ENCODE data around the gene LONP1.
"Not testable (repeated sequence)": the region's sequence is repeated elsewhere in the genome, so short reads cannot be mapped to it uniquely, and the experiment has no call there.

Gene LONP1

GRCh38 chr19:5707576-5708575 is 12.1 kb downstream of the LONP1 start:
- DNase-seq = no peak

- no peak for DNase-seq
Measured at GRCh38 chr19:5706876-5707573, 12.9 kb downstream of the LONP1 start.

DNA sequence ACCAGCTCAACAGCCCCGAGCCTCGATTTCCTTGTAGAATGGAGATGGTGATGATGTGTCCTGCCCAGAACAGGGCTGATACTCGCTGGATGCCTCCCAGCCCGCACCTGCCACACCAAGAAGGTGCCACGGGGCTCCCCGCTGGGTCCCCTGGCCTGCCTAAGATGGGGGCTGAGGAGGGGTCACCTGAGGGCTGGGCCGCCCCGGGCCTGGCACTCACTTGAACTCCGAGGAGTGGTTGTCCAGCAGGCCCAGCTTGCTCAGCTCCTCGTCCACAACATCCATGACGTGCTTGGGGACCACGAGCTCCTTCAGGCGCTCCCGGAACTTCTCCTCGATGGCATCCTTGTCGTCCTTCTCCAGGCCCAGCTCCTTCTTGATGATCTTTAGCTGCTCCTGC is 14.4 kb downstream of the LONP1 start:
- no peak for DNase-seq

DNA sequence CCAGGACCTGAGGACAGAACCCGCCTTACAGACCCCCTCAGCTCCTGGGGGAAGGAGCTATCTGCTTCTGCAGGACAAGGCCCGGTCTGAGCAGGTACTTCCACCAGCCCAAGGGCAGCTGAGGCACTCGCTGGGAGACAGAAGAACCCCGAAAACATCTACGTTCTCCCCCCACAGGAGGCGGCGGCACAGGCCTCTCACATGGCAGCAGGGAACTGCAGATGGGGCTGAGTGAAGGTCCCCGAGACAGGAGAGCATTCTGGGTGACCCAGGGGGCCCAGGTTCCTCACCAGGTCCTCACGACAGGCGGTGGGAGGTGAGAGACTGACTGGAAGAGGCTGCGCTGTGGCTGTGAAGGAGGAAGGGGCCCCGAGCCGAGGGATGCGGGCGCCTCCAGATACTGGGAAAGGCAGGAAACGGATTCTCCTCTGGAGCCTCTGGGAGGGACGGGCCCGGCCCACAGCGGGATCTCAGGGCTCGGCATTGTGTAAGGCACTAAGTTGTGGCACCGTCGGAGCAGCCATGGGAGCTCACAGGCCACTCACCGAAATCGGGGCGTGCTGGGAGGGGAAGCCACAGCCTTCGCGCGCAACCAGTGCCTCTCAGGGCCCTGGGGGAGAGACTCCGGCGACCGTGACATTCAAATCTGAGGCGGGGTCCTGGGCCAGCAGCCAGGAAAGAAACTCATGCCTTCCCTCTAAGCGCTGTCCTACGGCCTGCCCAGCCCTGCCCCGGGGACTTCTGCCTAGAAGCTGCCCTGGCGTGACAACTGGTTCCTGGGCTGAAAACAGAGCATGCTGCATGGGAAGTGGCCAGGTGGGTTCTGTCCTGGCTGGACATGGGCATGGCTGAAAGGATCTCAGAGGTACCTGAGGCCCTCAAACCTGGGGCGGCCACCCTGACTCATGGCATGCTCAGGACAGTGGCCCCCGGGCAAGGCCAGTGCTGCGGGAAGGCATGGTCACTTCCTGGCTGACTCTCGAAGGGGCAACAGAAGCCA is 15.8 kb downstream of the LONP1 start:
- no peak for DNase-seq

GRCh38 chr19:5702053-5702410 is 17.9 kb downstream of the LONP1 start:
- DNase-seq = not testable (repeated sequence)

GRCh38 chr19:5700455-5701092 is 19.4 kb downstream of the LONP1 start:
- no peak for DNase-seq

- no peak for DNase-seq
Measured at GRCh38 chr19:5698635-5699422, 21.1 kb downstream of the LONP1 start.

DNA sequence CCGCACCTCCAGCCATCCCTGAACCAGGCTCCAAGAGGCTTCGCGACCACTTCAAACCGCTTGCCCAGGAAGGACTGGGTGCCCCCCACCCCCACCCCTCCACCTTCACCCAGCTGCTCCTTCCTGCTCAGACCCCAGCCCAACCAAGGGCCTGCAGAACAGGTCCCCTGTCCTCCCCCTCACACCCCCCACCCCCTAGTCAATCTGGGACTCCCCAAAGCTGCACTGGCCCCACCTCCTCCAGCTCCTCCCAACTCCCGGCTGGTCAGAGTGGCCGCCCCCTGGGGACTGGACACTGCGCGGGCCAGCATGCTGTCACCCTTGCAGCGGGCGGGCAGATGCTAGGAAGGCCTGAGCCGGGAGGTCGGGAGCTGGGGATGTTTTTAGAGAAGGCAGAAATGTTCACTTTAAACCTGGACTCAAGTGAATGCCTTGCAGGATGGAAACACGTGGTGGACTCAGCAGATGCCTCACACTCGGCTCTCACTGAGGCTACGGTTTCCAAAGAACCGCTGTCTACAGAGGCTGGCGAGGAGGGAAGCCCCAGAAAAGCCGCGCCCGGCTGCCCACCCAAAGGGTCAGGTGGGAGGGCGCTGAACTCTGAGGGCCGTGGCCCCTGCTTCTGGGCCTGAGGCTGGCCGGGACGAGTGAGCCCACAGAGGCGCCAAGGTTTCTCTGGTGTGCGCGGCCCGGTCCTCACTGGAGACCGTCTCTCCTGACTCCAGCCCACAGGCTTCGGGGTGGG is 21.9 kb downstream of the LONP1 start:
- DNase-seq = no peak

GRCh38 chr19:5697022-5697889 is 22.7 kb downstream of the LONP1 start:
- no peak for DNase-seq

GRCh38 chr19:5696196-5697021 is 23.5 kb downstream of the LONP1 start:
- DNase-seq = peak; percentile 27

- peak; percentile 26 for DNase-seq
Measured at GRCh38 chr19:5695649-5696195, 24.2 kb downstream of the LONP1 start.

- peak; percentile 28 for DNase-seq
Measured at GRCh38 chr19:5694956-5695648, 24.8 kb downstream of the LONP1 start.

GRCh38 chr19:5694167-5694955 is 25.6 kb downstream of the LONP1 start:
- DNase-seq = peak; percentile 45

GRCh38 chr19:5693195-5694166 is 26.5 kb downstream of the LONP1 start:
- DNase-seq = peak; percentile 57

- peak; percentile 39 for DNase-seq
Measured at GRCh38 chr19:5692723-5693194, 27.2 kb downstream of the LONP1 start.
